Measurements from ENCODE around the gene BTAF1. TPM values are rescaled to one million over a fixed set of nuclear protein-coding genes. Genes with fewer than 3 reads are reported as not detected.

The BTAF1 gene
- total RNA-seq, 1 donor from 2014 or later = 35.5 TPM

GRCh38 chr10:91935886-91936285 is 12.3 kb downstream of the BTAF1 start:
- Histone ChIP-seq H3K36me3 (ENCODE audit: control insufficient read depth in 3 of 3, insufficient read depth in 3 of 3, low read length in 3 of 3) (peaks cover 4 to 27% (median 21%) of the 10 kb centered on the region in 3 donors), H3K9me3 (ENCODE audit: control insufficient read depth in 3 of 3, low read length in 3 of 3) (no peaks in the 10 kb centered on the region), H3K4me1 (ENCODE audit: control insufficient read depth in 3 of 3, insufficient read depth in 3 of 3, low read length in 3 of 3) (no peaks in the 10 kb centered on the region), H3K27ac (ENCODE audit: low read depth, low read length) (no peak overlapping the region), H3K4me3 (ENCODE audit: low read length in 3 of 3) (no peak overlapping the region), H3K9ac (ENCODE audit: low read depth in 1 of 3, low read length in 3 of 3) (no peak overlapping the region), H3K27me3 (ENCODE audit: control insufficient read depth in 3 of 3, insufficient read depth in 3 of 3, low read length in 3 of 3) (no peaks in the 10 kb centered on the region)

- Histone ChIP-seq H3K27ac (ENCODE audit: low read depth, low read length) (no peak overlapping the region), H3K27me3 (ENCODE audit: control insufficient read depth in 3 of 3, insufficient read depth in 3 of 3, low read length in 3 of 3) (no peaks in the 10 kb centered on the region), H3K9me3 (ENCODE audit: control insufficient read depth in 3 of 3, low read length in 3 of 3) (no peaks in the 10 kb centered on the region), H3K4me3 (ENCODE audit: low read length in 3 of 3) (no peak overlapping the region), H3K36me3 (ENCODE audit: control insufficient read depth in 3 of 3, insufficient read depth in 3 of 3, low read length in 3 of 3) (peaks cover 0 to 26% (median 17%) of the 10 kb centered on the region in 3 donors), H3K9ac (ENCODE audit: low read depth in 1 of 3, low read length in 3 of 3) (no peak overlapping the region), H3K4me1 (ENCODE audit: control insufficient read depth in 3 of 3, insufficient read depth in 3 of 3, low read length in 3 of 3) (no peaks in the 10 kb centered on the region)
These were observed 16.1 kb downstream of the BTAF1 start for GRCh38 chr10:91939653-91940052.

GRCh38 chr10:91941426-91941825 is 17.9 kb downstream of the BTAF1 start:
- Histone ChIP-seq H3K27me3 (ENCODE audit: control insufficient read depth in 3 of 3, insufficient read depth in 3 of 3, low read length in 3 of 3) (no peaks in the 10 kb centered on the region), H3K4me3 (ENCODE audit: low read length in 3 of 3) (no peak overlapping the region), H3K27ac (ENCODE audit: low read depth, low read length) (no peak overlapping the region), H3K9me3 (ENCODE audit: control insufficient read depth in 3 of 3, low read length in 3 of 3) (no peaks in the 10 kb centered on the region), H3K36me3 (ENCODE audit: control insufficient read depth in 3 of 3, insufficient read depth in 3 of 3, low read length in 3 of 3) (peaks cover 0 to 19% (median 9%) of the 10 kb centered on the region in 3 donors), H3K9ac (ENCODE audit: low read depth in 1 of 3, low read length in 3 of 3) (no peak overlapping the region), H3K4me1 (ENCODE audit: control insufficient read depth in 3 of 3, insufficient read depth in 3 of 3, low read length in 3 of 3) (peaks cover 0 to 4% (median 0%) of the 10 kb centered on the region in 3 donors)

GRCh38 chr10:91944880-91945630 is 21.5 kb downstream of the BTAF1 start:
- peaks cover 0 to 14% (median 7%) of the 10 kb centered on the region in 3 donors for H3K36me3 ChIP-seq (ENCODE audit: control insufficient read depth in 3 of 3, insufficient read depth in 3 of 3, low read length in 3 of 3)
- H3K27ac ChIP-seq (ENCODE audit: low read depth, low read length) = no peak overlapping the region
- H3K9me3 ChIP-seq (ENCODE audit: control insufficient read depth in 3 of 3, low read length in 3 of 3) = no peaks in the 10 kb centered on the region
- H3K9ac ChIP-seq (ENCODE audit: low read depth in 1 of 3, low read length in 3 of 3) = no peak overlapping the region
- no peaks in the 10 kb centered on the region for H3K27me3 ChIP-seq (ENCODE audit: control insufficient read depth in 3 of 3, insufficient read depth in 3 of 3, low read length in 3 of 3)
- no peak overlapping the region for H3K4me3 ChIP-seq (ENCODE audit: low read length in 3 of 3)
- H3K4me1 ChIP-seq (ENCODE audit: control insufficient read depth in 3 of 3, insufficient read depth in 3 of 3, low read length in 3 of 3) = peaks cover 0 to 4% (median 0%) of the 10 kb centered on the region in 3 donors

GRCh38 chr10:91953600-91954160 is 30.1 kb downstream of the BTAF1 start:
- Histone ChIP-seq H3K9me3 (ENCODE audit: control insufficient read depth in 3 of 3, low read length in 3 of 3) (no peaks in the 10 kb centered on the region), H3K4me3 (ENCODE audit: low read length in 3 of 3) (no peak overlapping the region), H3K4me1 (ENCODE audit: control insufficient read depth in 3 of 3, insufficient read depth in 3 of 3, low read length in 3 of 3) (no peaks in the 10 kb centered on the region), H3K27me3 (ENCODE audit: control insufficient read depth in 3 of 3, insufficient read depth in 3 of 3, low read length in 3 of 3) (no peaks in the 10 kb centered on the region), H3K27ac (ENCODE audit: low read depth, low read length) (no peak overlapping the region), H3K9ac (ENCODE audit: low read depth in 1 of 3, low read length in 3 of 3) (no peak overlapping the region), H3K36me3 (ENCODE audit: control insufficient read depth in 3 of 3, insufficient read depth in 3 of 3, low read length in 3 of 3) (peaks cover 8 to 42% (median 31%) of the 10 kb centered on the region in 3 donors)

- H3K27ac ChIP-seq (ENCODE audit: low read depth, low read length) = no peak overlapping the region
- no peaks in the 10 kb centered on the region for H3K9me3 ChIP-seq (ENCODE audit: control insufficient read depth in 3 of 3, low read length in 3 of 3)
- peaks cover 11 to 54% (median 42%) of the 10 kb centered on the region in 3 donors for H3K36me3 ChIP-seq (ENCODE audit: control insufficient read depth in 3 of 3, insufficient read depth in 3 of 3, low read length in 3 of 3)
- H3K9ac ChIP-seq (ENCODE audit: low read depth in 1 of 3, low read length in 3 of 3) = no peak overlapping the region
- H3K4me3 ChIP-seq (ENCODE audit: low read length in 3 of 3) = no peak overlapping the region
- H3K27me3 ChIP-seq (ENCODE audit: control insufficient read depth in 3 of 3, insufficient read depth in 3 of 3, low read length in 3 of 3) = no peaks in the 10 kb centered on the region
- no peaks in the 10 kb centered on the region for H3K4me1 ChIP-seq (ENCODE audit: control insufficient read depth in 3 of 3, insufficient read depth in 3 of 3, low read length in 3 of 3)
These were observed 31.5 kb downstream of the BTAF1 start for GRCh38 chr10:91955114-91955513.

- H3K4me1 ChIP-seq (ENCODE audit: control insufficient read depth in 3 of 3, insufficient read depth in 3 of 3, low read length in 3 of 3) = no peaks in the 10 kb centered on the region
- H3K9ac ChIP-seq (ENCODE audit: low read depth in 1 of 3, low read length in 3 of 3) = peak overlapping the region in 1 of 3 donors; percentile 20
- H3K27me3 ChIP-seq (ENCODE audit: control insufficient read depth in 3 of 3, insufficient read depth in 3 of 3, low read length in 3 of 3) = no peaks in the 10 kb centered on the region
- H3K9me3 ChIP-seq (ENCODE audit: control insufficient read depth in 3 of 3, low read length in 3 of 3) = no peaks in the 10 kb centered on the region
- H3K36me3 ChIP-seq (ENCODE audit: control insufficient read depth in 3 of 3, insufficient read depth in 3 of 3, low read length in 3 of 3) = peaks cover 11 to 67% (median 43%) of the 10 kb centered on the region in 3 donors
- H3K27ac ChIP-seq (ENCODE audit: low read depth, low read length) = no peak overlapping the region
- H3K4me3 ChIP-seq (ENCODE audit: low read length in 3 of 3) = no peak overlapping the region
These were observed 33.5 kb downstream of the BTAF1 start for GRCh38 chr10:91957091-91957490.

GRCh38 chr10:91969297-91969696 is 45.7 kb downstream of the BTAF1 start:
- Histone ChIP-seq H3K4me1 (ENCODE audit: control insufficient read depth in 3 of 3, insufficient read depth in 3 of 3, low read length in 3 of 3) (no peaks in the 10 kb centered on the region), H3K9ac (ENCODE audit: low read depth in 1 of 3, low read length in 3 of 3) (no peak overlapping the region), H3K9me3 (ENCODE audit: control insufficient read depth in 3 of 3, low read length in 3 of 3) (no peaks in the 10 kb centered on the region), H3K4me3 (ENCODE audit: low read length in 3 of 3) (no peak overlapping the region), H3K27ac (ENCODE audit: low read depth, low read length) (no peak overlapping the region), H3K27me3 (ENCODE audit: control insufficient read depth in 3 of 3, insufficient read depth in 3 of 3, low read length in 3 of 3) (no peaks in the 10 kb centered on the region), H3K36me3 (ENCODE audit: control insufficient read depth in 3 of 3, insufficient read depth in 3 of 3, low read length in 3 of 3) (peaks cover 0 to 20% (median 10%) of the 10 kb centered on the region in 3 donors)

GRCh38 chr10:91974960-91975359 is 51.4 kb downstream of the BTAF1 start:
- Histone ChIP-seq H3K27ac (ENCODE audit: low read depth, low read length) (no peak overlapping the region), H3K9me3 (ENCODE audit: control insufficient read depth in 3 of 3, low read length in 3 of 3) (no peaks in the 10 kb centered on the region), H3K4me1 (ENCODE audit: control insufficient read depth in 3 of 3, insufficient read depth in 3 of 3, low read length in 3 of 3) (no peaks in the 10 kb centered on the region), H3K36me3 (ENCODE audit: control insufficient read depth in 3 of 3, insufficient read depth in 3 of 3, low read length in 3 of 3) (peaks cover 0 to 7% (median 0%) of the 10 kb centered on the region in 3 donors), H3K9ac (ENCODE audit: low read depth in 1 of 3, low read length in 3 of 3) (no peak overlapping the region), H3K4me3 (ENCODE audit: low read length in 3 of 3) (no peak overlapping the region), H3K27me3 (ENCODE audit: control insufficient read depth in 3 of 3, insufficient read depth in 3 of 3, low read length in 3 of 3) (no peaks in the 10 kb centered on the region)

- H3K27me3 ChIP-seq (ENCODE audit: control insufficient read depth in 3 of 3, insufficient read depth in 3 of 3, low read length in 3 of 3) = no peaks in the 10 kb centered on the region
- no peaks in the 10 kb centered on the region for H3K9me3 ChIP-seq (ENCODE audit: control insufficient read depth in 3 of 3, low read length in 3 of 3)
- H3K4me1 ChIP-seq (ENCODE audit: control insufficient read depth in 3 of 3, insufficient read depth in 3 of 3, low read length in 3 of 3) = no peaks in the 10 kb centered on the region
- peaks cover 0 to 8% (median 0%) of the 10 kb centered on the region in 3 donors for H3K36me3 ChIP-seq (ENCODE audit: control insufficient read depth in 3 of 3, insufficient read depth in 3 of 3, low read length in 3 of 3)
- no peak overlapping the region for H3K4me3 ChIP-seq (ENCODE audit: low read length in 3 of 3)
- H3K9ac ChIP-seq (ENCODE audit: low read depth in 1 of 3, low read length in 3 of 3) = no peak overlapping the region
- no peak overlapping the region for H3K27ac ChIP-seq (ENCODE audit: low read depth, low read length)
These were observed 51.9 kb downstream of the BTAF1 start for GRCh38 chr10:91975438-91975837.
